HEK293 (cell line): ENCODE results near the gene CNKSR3.

Experiments
- CTCF ChIA-PET: fragments of 350-600 bp; formaldehyde crosslinking; extraction: SDS; loops from one replicate; lab custom pipeline; 2021; ENCODE audit warnings: antibody characterized with exemption; lab: Yijun Ruan, JAX
- POLR2A ChIA-PET: fragments of 300-600 bp; formaldehyde crosslinking; extraction: SDS; loops from one replicate; lab custom pipeline; 2020; ENCODE audit warnings: antibody characterized with exemption, inconsistent platforms; lab: Yijun Ruan, JAX
- H3K27ac ChIP-seq: fragments of 200-500 bp; sonication (Bioruptor generic); 2 replicates; pipeline ENCODE4 v1.5.1; 2014; ENCODE audit warnings: low read depth, low read length, control low read depth, inconsistent platforms; ENCODE audit errors: extremely low read depth
- H3K36me3 ChIP-seq, 2 experiments: fragments of 200-500 bp in 1 of 2; sonication (Bioruptor generic) in 1 of 2; 1 replicate in 1 of 2; 2 replicates in 1 of 2; pipeline ENCODE4 v1.5.1; 2014 to 2017; ENCODE audit warnings: inconsistent platforms in 2 of 2, low read length in 2 of 2; ENCODE audit not compliant: control insufficient read depth in 2 of 2, insufficient read depth in 1 of 2
- H3K4me1 ChIP-seq: fragments of 200-500 bp; sonication (Bioruptor generic); 2 replicates; pipeline ENCODE4 v1.5.1; 2014; ENCODE audit warnings: mild to moderate bottlenecking, low read length, inconsistent platforms; ENCODE audit not compliant: control insufficient read depth, insufficient read depth
- H3K4me3 ChIP-seq: 2 replicates; pipeline ENCODE4 v1.5.1; 2011; ENCODE audit warnings: low read depth, mild to moderate bottlenecking, control low read depth, low read length, moderate library complexity
- H3K9me3 ChIP-seq: fragments of 200-500 bp; sonication (Bioruptor generic); 2 replicates; pipeline ENCODE4 v1.5.1; 2014; ENCODE audit warnings: low read depth, low read length, inconsistent platforms; ENCODE audit not compliant: control insufficient read depth, insufficient read depth
- GLIS1 ChIP-seq: fragments of 450-650 bp; formaldehyde crosslinking; IDR thresholded peaks from 2 replicates; pipeline ENCODE4 v1.5.1; 2016; ENCODE audit warnings: missing biosample characterization, missing genetic modification characterization
- HIC1 ChIP-seq: fragments of 450-650 bp; formaldehyde crosslinking; IDR thresholded peaks from 2 replicates; pipeline ENCODE4 v1.5.1; 2016; ENCODE audit warnings: missing biosample characterization, missing genetic modification characterization
- HOXA7 ChIP-seq: sonication (generic); formaldehyde crosslinking; IDR thresholded peaks from 2 replicates; pipeline ENCODE4 v1.8.1; 2022; ENCODE audit warnings: missing genetic modification reagents, borderline replicate concordance
- PRDM1 ChIP-seq: fragments of 450-650 bp; formaldehyde crosslinking; IDR thresholded peaks from 2 replicates; pipeline ENCODE4; 2016; ENCODE audit warnings: missing biosample characterization, missing genetic modification characterization
- REST ChIP-seq: fragments of 450-650 bp; formaldehyde crosslinking; IDR thresholded peaks from 2 replicates; pipeline ENCODE4 v1.5.1; 2016; ENCODE audit warnings: missing biosample characterization, missing genetic modification characterization
- SCRT1 ChIP-seq: fragments of 450-650 bp; formaldehyde crosslinking; IDR thresholded peaks from 2 replicates; pipeline ENCODE4 v1.5.1; 2016; ENCODE audit warnings: missing biosample characterization, missing genetic modification characterization, borderline replicate concordance
- SP7 ChIP-seq: fragments of 450-650 bp; formaldehyde crosslinking; IDR thresholded peaks from 2 replicates; pipeline ENCODE4 v1.5.1; 2016; ENCODE audit warnings: missing biosample characterization, missing genetic modification characterization
- YY2 ChIP-seq: fragments of 450-650 bp; formaldehyde crosslinking; IDR thresholded peaks from 2 replicates; pipeline ENCODE4 v1.5.1; 2016; ENCODE audit warnings: missing biosample characterization, missing genetic modification characterization
- ZBTB1 ChIP-seq: fragments of 450-650 bp; formaldehyde crosslinking; IDR thresholded peaks from 2 replicates; pipeline ENCODE4 v1.5.1; 2016; ENCODE audit warnings: missing biosample characterization, missing genetic modification characterization
- ZBTB10 ChIP-seq: fragments of 450-650 bp; formaldehyde crosslinking; IDR thresholded peaks from 2 replicates; pipeline ENCODE4 v1.5.1; 2016; ENCODE audit warnings: missing biosample characterization, missing genetic modification characterization
- ZBTB20 ChIP-seq: fragments of 450-650 bp; formaldehyde crosslinking; IDR thresholded peaks from 2 replicates; pipeline ENCODE4 v1.5.1; 2016; ENCODE audit warnings: missing biosample characterization, missing genetic modification characterization
- ZBTB21 ChIP-seq: fragments of 450-650 bp; formaldehyde crosslinking; IDR thresholded peaks from 2 replicates; pipeline ENCODE4 v1.5.1; 2017; ENCODE audit warnings: missing biosample characterization, missing genetic modification characterization
- ZBTB7A ChIP-seq: fragments of 450-650 bp; formaldehyde crosslinking; IDR thresholded peaks from 2 replicates; pipeline ENCODE4 v1.5.1; 2016; ENCODE audit warnings: low read depth, missing biosample characterization, missing genetic modification characterization
- ZNF169 ChIP-seq: fragments of 450-650 bp; formaldehyde crosslinking; IDR thresholded peaks from 2 replicates; pipeline ENCODE4 v1.5.1; 2016; ENCODE audit warnings: missing biosample characterization, missing genetic modification characterization
- ZNF214 ChIP-seq: fragments of 450-650 bp; formaldehyde crosslinking; IDR thresholded peaks from 2 replicates; pipeline ENCODE4 v1.5.1; 2017; ENCODE audit warnings: missing biosample characterization, mild to moderate bottlenecking, missing genetic modification characterization, borderline replicate concordance
- ZNF26 ChIP-seq: fragments of 450-650 bp; formaldehyde crosslinking; IDR thresholded peaks from 2 replicates; pipeline ENCODE4 v1.5.1; 2016; ENCODE audit warnings: missing biosample characterization, missing genetic modification characterization
- ZNF280D ChIP-seq: fragments of 450-650 bp; formaldehyde crosslinking; IDR thresholded peaks from 2 replicates; pipeline ENCODE4 v1.5.1; 2016; ENCODE audit warnings: missing biosample characterization, missing genetic modification characterization
- ZNF677 ChIP-seq: fragments of 450-650 bp; IDR thresholded peaks from 2 replicates; pipeline ENCODE4 v1.5.0; 2018; ENCODE audit warnings: missing biosample characterization, mild to moderate bottlenecking, missing genetic modification characterization, moderate library complexity
- ZNF777 ChIP-seq: fragments of 450-650 bp; formaldehyde crosslinking; IDR thresholded peaks from 2 replicates; pipeline ENCODE4 v1.5.1; 2017; ENCODE audit warnings: missing biosample characterization, missing genetic modification characterization, borderline replicate concordance
- ZSCAN4 ChIP-seq: fragments of 450-650 bp; formaldehyde crosslinking; IDR thresholded peaks from 2 replicates; pipeline ENCODE4 v1.5.1; 2017; ENCODE audit warnings: missing biosample characterization, missing genetic modification characterization

CNKSR3 gene

GRCh38 chr6:154496793-154497517 lies 13.5 kb downstream of the CNKSR3 start:
- no peaks in the 10 kb centered on the region for H3K36me3 ChIP-seq
- ChIA-PET CTCF (interaction anchor here (0.7 to 2.5 kb wide), 5 partner anchors 11 to 342 kb away, joined by 3 to 8 read pairs (median 3); no protein-coding TSS in a partner anchor), POLR2A (interaction anchor here (2.3 kb wide), 1 partner anchor 13 kb away, joined by 11 read pairs; the partner anchor contains the start of gene CNKSR3)
- TF ChIP-seq ZNF777 (tag by site-specific recombination) (no peak), PRDM1 (tag by site-specific recombination) (no peak), ZBTB7A (tag by site-specific recombination) (no peak), REST (tag by site-specific recombination) (no peak), ZBTB1 (no peak), SCRT1 (tag by site-specific recombination) (no peak), SP7 (tag by site-specific recombination) (no peak), ZBTB21 (tag by site-specific recombination) (no peak), YY2 (tag by site-specific recombination) (no peak)
- H3K4me1 ChIP-seq, result no peaks in the 10 kb centered on the region
- no peak overlapping the region for H3K27ac ChIP-seq
- H3K9me3 ChIP-seq, result no peaks in the 10 kb centered on the region
- no peak overlapping the region for H3K4me3 ChIP-seq

GRCh38 chr6:154496186-154496585 lies 14.3 kb downstream of the CNKSR3 start:
- POLR2A ChIA-PET, result no interaction called here
- CTCF ChIA-PET, result interaction anchor here (2.5 kb wide), 1 partner anchor 12 kb away, joined by 8 read pairs; no protein-coding TSS in a partner anchor
- no peaks in the 10 kb centered on the region for H3K36me3 ChIP-seq
- H3K4me1 ChIP-seq, result no peaks in the 10 kb centered on the region
- H3K27ac ChIP-seq, result no peak overlapping the region
- H3K9me3 ChIP-seq, result no peaks in the 10 kb centered on the region
- no peak overlapping the region for H3K4me3 ChIP-seq
- TF ChIP-seq ZNF677 (no peak), ZNF169 (tag by site-specific recombination) (no peak), ZNF26 (tag by site-specific recombination) (no peak), HOXA7 (CRISPR knock-in tag) (no peak), ZSCAN4 (tag by site-specific recombination) (no peak), ZNF214 (tag by site-specific recombination) (no peak), HIC1 (no peak), ZBTB20 (no peak), GLIS1 (tag by site-specific recombination) (no peak), ZBTB10 (no peak), ZNF280D (no peak)
